DND-41 (cell line): Measurements from ENCODE around the gene PSMD8.

Experiments used
- ATAC-seq: fragments of 200-7000 bp; cut with Tn5 transposase; 3 replicates; pipeline ENCODE4 v1.9.1; 2021; ENCODE audit warnings: low read depth; ENCODE audit not compliant: insufficient read depth
- DNase-seq: peaks from one replicate; pipeline ENCODE4 v3.0.0-alpha.2; 2020
- H2AFZ ChIP-seq: 2 replicates; pipeline ENCODE4 v1.6.0; 2012; ENCODE audit warnings: low read depth, low read length
- H3K27ac ChIP-seq: 2 replicates; pipeline ENCODE4 v1.5.1; 2012; ENCODE audit warnings: low read length, inconsistent platforms
- H3K27me3 ChIP-seq: fragments of 200-600 bp; sonication (generic); 2 replicates; pipeline ENCODE4 v1.6.0; 2012; ENCODE audit warnings: low read length, mild to moderate bottlenecking, inconsistent platforms; ENCODE audit not compliant: insufficient read depth, poor library complexity
- H3K36me3 ChIP-seq: 2 replicates; pipeline ENCODE4 v1.5.1; 2012; ENCODE audit warnings: low read length, inconsistent platforms; ENCODE audit not compliant: insufficient read depth
- H3K4me1 ChIP-seq: 2 replicates; pipeline ENCODE4 v1.5.1; 2012; ENCODE audit warnings: mild to moderate bottlenecking, low read length; ENCODE audit not compliant: insufficient read depth
- H3K4me2 ChIP-seq: 2 replicates; pipeline ENCODE4 v1.6.0; 2012; ENCODE audit warnings: mild to moderate bottlenecking, moderate library complexity, low read length, inconsistent platforms; ENCODE audit not compliant: insufficient read depth
- H3K4me3 ChIP-seq, 2 experiments: fragments of 200-600 bp in 1 of 2; shearing (Covaris generic) in 1 of 2; 2 replicates each; pipeline ENCODE4 v1.5.1; 2012 to 2016; ENCODE audit warnings: inconsistent platforms in 2 of 2, low read length in 2 of 2, mild to moderate bottlenecking in 2 of 2, low read depth in 1 of 2, moderate library complexity in 1 of 2
- H3K79me2 ChIP-seq: 2 replicates; pipeline ENCODE4 v1.6.0; 2012; ENCODE audit warnings: low read length, inconsistent platforms; ENCODE audit not compliant: insufficient read depth
- H3K9ac ChIP-seq: 2 replicates; pipeline ENCODE4 v1.6.0; 2012; ENCODE audit warnings: low read depth, mild to moderate bottlenecking, inconsistent platforms, low read length, moderate library complexity
- H3K9me3 ChIP-seq: 2 replicates; pipeline ENCODE4 v1.5.1; 2012; ENCODE audit warnings: low read length, moderate library complexity, mild to moderate bottlenecking, inconsistent platforms; ENCODE audit not compliant: insufficient read depth, severe bottlenecking
- H4K20me1 ChIP-seq: 2 replicates; pipeline ENCODE4 v1.6.0; 2012; ENCODE audit warnings: low read length; ENCODE audit not compliant: insufficient read depth
- EZH2 ChIP-seq: IDR thresholded peaks from 3 replicates; pipeline ENCODE4 v1.6.1; 2012; ENCODE audit warnings: borderline replicate concordance, low read depth, mild to moderate bottlenecking, moderate library complexity, low read length, inconsistent platforms; ENCODE audit not compliant: severe bottlenecking
- TF ChIP-seq, protein P1 (sequence below): IDR thresholded peaks from 2 replicates; pipeline ENCODE4 v1.5.1; 2012; ENCODE audit warnings: borderline replicate concordance, low read length, moderate library complexity, mild to moderate bottlenecking; ENCODE audit not compliant: poor library complexity, severe bottlenecking; ENCODE audit errors: extremely low read depth

The PSMD8 gene

GRCh38 chr19:38355728-38356725 is 18.3 kb upstream of the PSMD8 start:
- H3K36me3 ChIP-seq, result no peaks in the 10 kb centered on the region
- H3K27ac ChIP-seq, result no peak overlapping the region
- TF ChIP-seq EZH2, result no peak
- no peaks in the 10 kb centered on the region; the same call in 1 of the 2 replicates for H4K20me1 ChIP-seq
- no peaks in the 10 kb centered on the region for H3K9me3 ChIP-seq
- DNase-seq (no peak), ATAC-seq (no peak)
- H3K4me2 ChIP-seq, result no peak overlapping the region
- H3K4me1 ChIP-seq, result no peaks in the 10 kb centered on the region
- no peak overlapping the region for H3K9ac ChIP-seq
- no peaks in the 10 kb centered on the region for H3K79me2 ChIP-seq
- H3K27me3 ChIP-seq, result peaks cover 4% of the 10 kb centered on the region
- H3K4me3 ChIP-seq, result no peak overlapping the region
- no peak overlapping the region for H2AFZ ChIP-seq

GRCh38 chr19:38358071-38358470 is 16.3 kb upstream of the PSMD8 start:
- H2AFZ ChIP-seq, result no peak overlapping the region
- H4K20me1 ChIP-seq, result no peaks in the 10 kb centered on the region; the same call in 1 of the 2 replicates
- H3K27ac ChIP-seq, result no peak overlapping the region
- DNase-seq (no peak), ATAC-seq (no peak; the same call in 2 of the 3 replicates)
- no peaks in the 10 kb centered on the region for H3K79me2 ChIP-seq
- no peaks in the 10 kb centered on the region for H3K9me3 ChIP-seq
- H3K4me1 ChIP-seq, result no peaks in the 10 kb centered on the region
- peaks cover 4% of the 10 kb centered on the region for H3K27me3 ChIP-seq
- no peak overlapping the region for H3K4me3 ChIP-seq
- H3K9ac ChIP-seq, result no peak overlapping the region
- H3K36me3 ChIP-seq, result no peaks in the 10 kb centered on the region
- H3K4me2 ChIP-seq, result no peak overlapping the region
- TF ChIP-seq, protein P1, sequence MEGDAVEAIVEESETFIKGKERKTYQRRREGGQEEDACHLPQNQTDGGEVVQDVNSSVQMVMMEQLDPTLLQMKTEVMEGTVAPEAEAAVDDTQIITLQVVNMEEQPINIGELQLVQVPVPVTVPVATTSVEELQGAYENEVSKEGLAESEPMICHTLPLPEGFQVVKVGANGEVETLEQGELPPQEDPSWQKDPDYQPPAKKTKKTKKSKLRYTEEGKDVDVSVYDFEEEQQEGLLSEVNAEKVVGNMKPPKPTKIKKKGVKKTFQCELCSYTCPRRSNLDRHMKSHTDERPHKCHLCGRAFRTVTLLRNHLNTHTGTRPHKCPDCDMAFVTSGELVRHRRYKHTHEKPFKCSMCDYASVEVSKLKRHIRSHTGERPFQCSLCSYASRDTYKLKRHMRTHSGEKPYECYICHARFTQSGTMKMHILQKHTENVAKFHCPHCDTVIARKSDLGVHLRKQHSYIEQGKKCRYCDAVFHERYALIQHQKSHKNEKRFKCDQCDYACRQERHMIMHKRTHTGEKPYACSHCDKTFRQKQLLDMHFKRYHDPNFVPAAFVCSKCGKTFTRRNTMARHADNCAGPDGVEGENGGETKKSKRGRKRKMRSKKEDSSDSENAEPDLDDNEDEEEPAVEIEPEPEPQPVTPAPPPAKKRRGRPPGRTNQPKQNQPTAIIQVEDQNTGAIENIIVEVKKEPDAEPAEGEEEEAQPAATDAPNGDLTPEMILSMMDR, result no peak
- TF ChIP-seq EZH2, result no peak

DNA sequence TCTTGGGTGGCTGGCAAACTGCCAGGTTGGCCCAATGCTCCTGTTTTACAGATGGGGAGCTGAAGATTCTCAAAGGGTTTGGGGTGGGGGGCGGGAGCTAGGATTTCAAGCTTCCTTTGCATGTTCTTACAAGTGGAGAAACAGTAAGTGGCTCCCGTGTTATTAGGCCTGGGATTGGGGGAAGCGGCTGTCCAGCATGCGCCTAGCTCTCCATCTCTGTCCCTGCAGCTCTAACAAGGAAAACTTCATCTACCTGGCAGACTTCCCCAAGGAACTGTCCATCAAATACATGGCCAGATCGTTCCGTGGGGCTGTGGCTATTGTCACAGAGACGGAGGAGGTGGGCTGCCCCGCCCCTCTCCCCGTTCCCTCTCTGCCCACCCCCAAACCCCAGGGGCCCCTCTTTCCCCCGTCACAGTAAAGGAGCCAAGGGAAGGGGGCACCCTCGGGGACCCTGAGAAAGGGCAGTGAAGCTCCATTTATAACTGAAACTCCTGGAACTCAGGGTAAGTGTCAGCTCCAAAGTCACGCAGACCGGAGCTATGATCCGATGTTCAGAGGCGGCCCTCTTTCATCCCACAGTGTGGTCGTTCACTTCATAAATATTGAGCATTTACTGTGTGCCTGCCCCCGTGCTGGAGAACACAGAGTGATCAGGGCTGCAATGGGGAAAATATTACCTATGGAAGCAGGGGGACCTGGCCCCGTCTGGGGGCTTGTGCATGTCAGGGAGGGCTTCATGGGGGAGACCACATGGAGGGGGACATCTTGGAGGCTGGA is 14.9 kb upstream of the PSMD8 start:
- Histone ChIP-seq H3K27ac (no peak overlapping the region), H3K4me2 (no peak overlapping the region), H3K4me3 (no peak overlapping the region), H3K9ac (no peak overlapping the region), H2AFZ (no peak overlapping the region), H3K36me3 (no peaks in the 10 kb centered on the region), H4K20me1 (no peaks in the 10 kb centered on the region; the same call in 1 of the 2 replicates), H3K27me3 (peaks cover 4% of the 10 kb centered on the region), H3K9me3 (no peaks in the 10 kb centered on the region), H3K79me2 (no peaks in the 10 kb centered on the region), H3K4me1 (no peaks in the 10 kb centered on the region)
- ATAC-seq (no peak), DNase-seq (no peak)
- TF ChIP-seq, protein P1, result no peak
- TF ChIP-seq EZH2, result no peak
